ENCODE data around the gene MIER2.

Gene MIER2

GRCh38 chr19:291561-292280, 52.9 kb downstream of the MIER2 start:
- TF ChIP-seq POLR2AphosphoS5 (IDR thresholded peaks at IDR 0.05; ENCODE audit: low read depth, low read length): no peak
- no peak for TF ChIP-seq REST (IDR thresholded peaks at IDR 0.05; ENCODE audit: insufficient read depth in 1 of 2, low read depth in 2 of 2, low read length in 2 of 2)
- TF ChIP-seq TAF1 (IDR thresholded peaks at IDR 0.05; ENCODE audit: borderline replicate concordance, insufficient read depth, low read length): no peak
- no peak for TF ChIP-seq SIN3A (IDR thresholded peaks at IDR 0.05; ENCODE audit: borderline replicate concordance, insufficient read depth, low read length)
- TF ChIP-seq FOXP2 (optimal IDR thresholded peaks at IDR 0.05; ENCODE audit: borderline replicate concordance, extremely low read depth, extremely low read length, insufficient read depth): no peak

DNA sequence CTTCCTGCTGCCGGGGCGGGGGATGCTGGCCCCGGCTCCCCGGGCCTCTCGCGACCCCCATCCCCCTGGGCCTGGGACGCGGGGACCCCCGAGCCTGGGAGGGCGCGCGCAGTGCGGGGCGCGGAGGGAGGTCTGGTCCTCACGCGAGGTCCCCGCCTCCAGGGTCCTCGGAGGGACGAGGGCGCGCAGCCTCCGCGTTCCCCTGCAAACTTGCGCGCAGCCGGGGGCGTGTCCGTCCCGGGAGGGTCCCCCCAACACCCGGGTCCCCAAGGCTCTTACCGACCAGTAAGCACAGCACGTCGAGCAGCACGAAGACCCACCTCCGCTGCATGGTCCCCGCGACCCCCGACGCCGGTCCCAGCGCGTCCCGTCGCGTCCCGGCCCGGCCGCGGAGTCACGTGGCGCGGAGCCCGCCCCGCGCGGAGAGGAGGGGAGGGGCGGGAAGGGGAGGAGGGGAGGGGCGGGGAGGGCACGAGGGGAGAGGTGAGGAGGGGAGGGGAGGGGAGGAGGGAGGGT, 53.5 kb downstream of the MIER2 start, which contains the start of gene PLPP2:
TSS of gene PLPP2 (minus strand) at position 398 of the 516 bp plus-strand sequence. CDS start at position 331, 67 bp downstream.
- TF ChIP-seq POLR2AphosphoS5 (IDR thresholded peaks at IDR 0.05; ENCODE audit: low read depth, low read length) (no peak), SIN3A (IDR thresholded peaks at IDR 0.05; ENCODE audit: borderline replicate concordance, insufficient read depth, low read length) (no peak)

DNA sequence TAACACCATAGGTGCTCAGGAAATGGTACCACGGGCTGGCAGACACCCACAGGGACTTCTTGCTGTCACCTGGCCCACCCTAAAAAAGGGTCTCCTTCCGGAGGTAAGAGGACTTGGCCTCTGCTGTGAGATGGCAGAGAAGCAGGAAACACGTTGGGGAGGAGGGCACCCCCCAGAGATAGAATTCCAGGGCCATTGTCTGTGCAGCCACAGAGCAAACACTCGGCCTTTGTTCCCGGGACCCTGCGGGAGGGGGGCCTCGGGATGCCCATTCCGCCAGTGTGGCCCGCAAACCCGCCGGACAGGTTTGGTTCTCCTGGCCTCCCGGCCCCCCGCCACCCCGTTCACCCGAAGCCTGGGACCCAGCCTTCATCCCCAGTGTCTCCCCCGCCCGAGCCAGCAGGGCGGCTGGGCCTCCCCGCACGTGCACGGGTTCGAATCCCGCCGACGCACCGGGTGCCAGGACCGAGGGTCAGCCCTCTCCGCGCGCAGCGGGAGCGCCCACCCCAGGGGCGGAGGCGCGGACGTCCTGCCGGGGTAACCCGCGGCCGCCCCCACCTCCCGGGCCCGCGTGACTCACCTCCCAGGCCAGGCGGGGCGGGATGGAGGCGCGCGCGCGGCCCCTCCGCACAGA, 54.1 kb downstream of the MIER2 start:
- TF ChIP-seq REST (IDR thresholded peaks at IDR 0.05; ENCODE audit: insufficient read depth in 1 of 2, low read depth in 2 of 2, low read length in 2 of 2) (no peak), FOXP2 (optimal IDR thresholded peaks at IDR 0.05; ENCODE audit: borderline replicate concordance, extremely low read depth, extremely low read length, insufficient read depth) (peak; percentile 17), TAF1 (IDR thresholded peaks at IDR 0.05; ENCODE audit: borderline replicate concordance, insufficient read depth, low read length) (no peak), SIN3A (IDR thresholded peaks at IDR 0.05; ENCODE audit: borderline replicate concordance, insufficient read depth, low read length) (no peak), POLR2AphosphoS5 (IDR thresholded peaks at IDR 0.05; ENCODE audit: low read depth, low read length) (no peak)

DNA sequence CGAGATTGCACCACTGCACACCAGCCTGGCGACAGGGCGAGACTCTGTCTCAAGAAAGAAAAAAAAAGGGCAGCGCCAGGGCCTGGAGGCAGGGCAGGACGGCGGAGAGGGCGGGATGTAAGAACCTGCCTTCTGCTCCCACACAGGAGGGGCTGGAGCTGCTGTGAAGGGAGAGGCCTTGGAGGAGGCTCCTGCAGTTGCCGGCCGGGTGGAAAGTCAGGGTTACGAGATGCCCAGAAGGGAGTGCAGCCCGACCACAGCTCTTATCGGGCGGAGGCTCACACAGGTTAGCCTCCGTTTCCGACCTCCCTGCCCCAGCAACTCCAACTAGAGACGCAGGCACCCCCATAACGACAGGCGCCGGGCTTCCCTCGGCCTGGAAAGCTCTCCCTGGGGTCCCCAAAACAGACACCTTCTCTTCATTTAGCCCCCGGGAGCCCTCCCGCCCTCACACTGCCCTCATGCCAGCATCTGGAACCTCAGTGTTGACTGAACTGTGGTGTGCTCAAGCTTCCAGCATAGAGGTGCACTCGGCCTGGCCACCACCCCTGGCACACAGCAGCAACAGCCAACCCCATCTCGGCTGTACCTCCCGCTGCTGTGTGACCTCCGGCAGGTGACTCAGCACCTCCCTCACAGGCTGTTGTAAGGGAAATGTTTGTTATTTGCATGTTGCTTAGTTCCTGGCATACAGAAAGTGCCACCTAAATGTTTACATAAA, 54.8 kb downstream of the MIER2 start:
- TF ChIP-seq FOXP2 (optimal IDR thresholded peaks at IDR 0.05; ENCODE audit: borderline replicate concordance, extremely low read depth, extremely low read length, insufficient read depth): peak; percentile 24
- TF ChIP-seq SIN3A (IDR thresholded peaks at IDR 0.05; ENCODE audit: borderline replicate concordance, insufficient read depth, low read length): no peak

DNA sequence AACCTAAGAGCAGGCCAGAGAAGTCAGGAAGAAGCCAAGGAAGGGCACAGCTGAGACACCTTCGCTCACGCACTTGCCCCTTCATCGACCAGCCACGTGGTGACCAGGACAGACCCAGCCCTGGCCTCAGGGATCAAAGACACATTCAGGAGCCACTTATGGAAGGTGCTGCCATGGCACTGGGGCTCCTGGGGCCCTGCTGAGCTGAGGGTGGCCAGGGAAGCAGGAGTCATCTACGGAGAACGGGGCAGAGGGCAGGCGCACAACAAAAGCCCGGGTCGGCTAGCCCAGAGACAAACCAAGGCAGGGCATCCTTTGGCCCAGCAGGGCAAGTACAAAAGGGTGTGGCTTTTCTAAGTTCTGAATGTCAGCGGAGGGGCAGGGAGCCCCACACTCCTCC, 55.7 kb downstream of the MIER2 start:
- TF ChIP-seq REST (IDR thresholded peaks at IDR 0.05; ENCODE audit: insufficient read depth in 1 of 2, low read depth in 2 of 2, low read length in 2 of 2): no peak

DNA sequence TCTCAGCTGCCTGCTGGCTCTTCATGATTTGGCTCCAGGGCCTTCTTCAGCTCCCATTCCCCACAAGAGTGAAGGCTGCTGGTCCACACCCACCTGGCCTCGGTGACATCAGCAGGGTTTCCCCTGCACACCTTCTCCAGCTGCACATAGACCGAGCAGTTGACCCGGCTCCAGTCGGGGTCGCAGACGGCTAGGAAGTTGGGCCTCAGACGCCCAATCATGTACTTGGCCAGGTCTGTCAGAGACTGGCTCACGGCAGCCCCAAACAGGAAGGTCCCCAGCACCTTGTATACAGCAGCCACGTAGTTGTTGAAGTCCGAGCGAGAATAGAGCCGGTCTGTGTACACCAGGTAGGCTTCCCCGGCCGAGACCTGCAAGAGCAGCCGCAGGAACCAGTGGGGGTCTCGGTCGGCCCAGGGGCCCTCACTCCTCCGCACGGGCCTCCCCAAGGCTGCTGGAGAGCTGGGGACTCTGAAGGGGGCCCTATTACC, 57.2 kb downstream of the MIER2 start:
- TF ChIP-seq FOXP2 (optimal IDR thresholded peaks at IDR 0.05; ENCODE audit: borderline replicate concordance, extremely low read depth, extremely low read length, insufficient read depth): no peak
- no peak for TF ChIP-seq SIN3A (IDR thresholded peaks at IDR 0.05; ENCODE audit: borderline replicate concordance, insufficient read depth, low read length)
- no peak for TF ChIP-seq TAF1 (IDR thresholded peaks at IDR 0.05; ENCODE audit: borderline replicate concordance, insufficient read depth, low read length)
- TF ChIP-seq REST (IDR thresholded peaks at IDR 0.05; ENCODE audit: insufficient read depth in 1 of 2, low read depth in 2 of 2, low read length in 2 of 2): no peak
- TF ChIP-seq POLR2AphosphoS5 (IDR thresholded peaks at IDR 0.05; ENCODE audit: low read depth, low read length): no peak

Data from PFSK-1 (cell line).